NT2/D1 (cell line): ENCODE data around the gene LMOD2.

Experiments used
- SUZ12 ChIP-seq: IDR thresholded peaks from 2 replicates; pipeline ENCODE4 v1.6.1; 2011; ENCODE audit not compliant: insufficient read length, insufficient read depth; ENCODE audit errors: extremely low read depth
- YY1 ChIP-seq: IDR thresholded peaks from 2 replicates; pipeline ENCODE4 v1.6.1; 2011; ENCODE audit not compliant: insufficient read length, insufficient read depth
- ZNF274 ChIP-seq: IDR thresholded peaks from 2 replicates; pipeline ENCODE4 v1.6.1; 2011; ENCODE audit warnings: mild to moderate bottlenecking, low read depth, low read length

- TF ChIP-seq ZNF274 (no peak), SUZ12 (no peak), YY1 (no peak)
These were observed 6.6 kb downstream of the LMOD2 start for GRCh38 chr7:123662293-123662692.
